ENCODE results near the gene FUT1.

DNA sequence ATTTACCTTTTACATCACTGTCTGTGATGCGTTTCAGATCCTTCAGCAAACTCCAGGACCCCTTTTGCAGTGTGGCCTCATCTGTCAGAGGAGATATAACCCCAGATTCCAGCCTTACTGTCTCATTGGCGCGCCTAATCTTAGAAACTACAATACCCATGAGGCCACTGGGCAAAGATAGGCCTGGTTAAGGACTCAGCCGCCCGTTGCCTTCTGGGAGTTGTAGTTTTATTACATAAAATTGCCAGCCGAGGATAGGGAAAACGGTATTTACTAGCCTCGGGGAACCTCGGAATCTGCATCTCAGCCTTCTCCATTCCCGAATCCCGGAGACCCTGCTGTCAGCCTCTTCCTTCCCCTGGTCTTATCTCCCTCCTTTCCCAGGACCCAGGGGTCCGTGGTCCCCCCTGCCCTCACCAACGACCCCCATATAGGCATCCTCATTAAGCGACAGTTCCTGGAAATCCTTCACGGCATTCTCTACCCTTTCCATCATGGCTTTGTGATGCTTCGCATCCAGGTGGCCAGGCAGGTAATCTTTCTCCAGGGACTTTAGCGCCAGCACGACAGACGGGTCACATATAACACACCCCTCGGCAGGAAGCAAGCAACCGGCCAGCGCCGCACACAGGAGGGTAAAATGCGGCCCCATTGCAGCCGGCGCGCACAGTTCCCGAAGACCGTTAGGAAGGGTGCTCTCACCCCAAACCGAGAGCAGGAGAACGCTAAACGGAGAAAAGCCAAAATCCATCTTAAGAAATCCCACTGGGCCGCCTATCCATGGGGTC is 7.0 kb downstream of the FUT1 start:
- TF ChIP-seq, protein P1, sequence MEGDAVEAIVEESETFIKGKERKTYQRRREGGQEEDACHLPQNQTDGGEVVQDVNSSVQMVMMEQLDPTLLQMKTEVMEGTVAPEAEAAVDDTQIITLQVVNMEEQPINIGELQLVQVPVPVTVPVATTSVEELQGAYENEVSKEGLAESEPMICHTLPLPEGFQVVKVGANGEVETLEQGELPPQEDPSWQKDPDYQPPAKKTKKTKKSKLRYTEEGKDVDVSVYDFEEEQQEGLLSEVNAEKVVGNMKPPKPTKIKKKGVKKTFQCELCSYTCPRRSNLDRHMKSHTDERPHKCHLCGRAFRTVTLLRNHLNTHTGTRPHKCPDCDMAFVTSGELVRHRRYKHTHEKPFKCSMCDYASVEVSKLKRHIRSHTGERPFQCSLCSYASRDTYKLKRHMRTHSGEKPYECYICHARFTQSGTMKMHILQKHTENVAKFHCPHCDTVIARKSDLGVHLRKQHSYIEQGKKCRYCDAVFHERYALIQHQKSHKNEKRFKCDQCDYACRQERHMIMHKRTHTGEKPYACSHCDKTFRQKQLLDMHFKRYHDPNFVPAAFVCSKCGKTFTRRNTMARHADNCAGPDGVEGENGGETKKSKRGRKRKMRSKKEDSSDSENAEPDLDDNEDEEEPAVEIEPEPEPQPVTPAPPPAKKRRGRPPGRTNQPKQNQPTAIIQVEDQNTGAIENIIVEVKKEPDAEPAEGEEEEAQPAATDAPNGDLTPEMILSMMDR (conservative IDR thresholded peaks at IDR 0.05; ENCODE audit: low read depth, low read length): no peak
- TF ChIP-seq EZH2 (IDR thresholded peaks at IDR 0.05; ENCODE audit: borderline replicate concordance, low read depth, low read length, poor library complexity, severe bottlenecking): no peak

Data from A673 (cell line).